Spleen (tissue), 7 donors: ENCODE measurements around the gene METTL9.

Experiments
- POLR2A ChIP-seq, 3 donors: fragments of 450-650 bp; IDR thresholded peaks; one replicate each; pipeline ENCODE4 v1.5.1; 2017; ENCODE audit warnings: antibody characterized with exemption in 3 of 3, mild to moderate bottlenecking in 1 of 3
- POLR2AphosphoS5 ChIP-seq, 3 donors: sonication (generic); formaldehyde crosslinking; IDR thresholded peaks; one replicate each; pipeline ENCODE4 v1.5.1; 2017; ENCODE audit warnings: antibody characterized with exemption in 3 of 3
- TF ChIP-seq, protein P1 (sequence below), 11 experiments: fragments of 200-600 bp in 7 of 11; fragments of 450-650 bp in 4 of 11; sonication (generic) in 4 of 11; IDR thresholded peaks in 8 of 11; conservative IDR thresholded peaks in 3 of 11; 1 replicate in 7 of 11; 2 replicates in 4 of 11; pipeline versions ENCODE4 v1.4.0 to v1.8.0; 2016 to 2021; ENCODE audit warnings: antibody characterized with exemption in 11 of 11, inconsistent platforms in 4 of 11, mild to moderate bottlenecking in 1 of 11
- donor health status: DM: no; HTN: no; CAD: no; lungs with moderate emphysema.
- donor health status: DM: no; HTN: no; CAD: no.
- donor health status: DM: no; HTN: no; CAD: no.

DNA sequence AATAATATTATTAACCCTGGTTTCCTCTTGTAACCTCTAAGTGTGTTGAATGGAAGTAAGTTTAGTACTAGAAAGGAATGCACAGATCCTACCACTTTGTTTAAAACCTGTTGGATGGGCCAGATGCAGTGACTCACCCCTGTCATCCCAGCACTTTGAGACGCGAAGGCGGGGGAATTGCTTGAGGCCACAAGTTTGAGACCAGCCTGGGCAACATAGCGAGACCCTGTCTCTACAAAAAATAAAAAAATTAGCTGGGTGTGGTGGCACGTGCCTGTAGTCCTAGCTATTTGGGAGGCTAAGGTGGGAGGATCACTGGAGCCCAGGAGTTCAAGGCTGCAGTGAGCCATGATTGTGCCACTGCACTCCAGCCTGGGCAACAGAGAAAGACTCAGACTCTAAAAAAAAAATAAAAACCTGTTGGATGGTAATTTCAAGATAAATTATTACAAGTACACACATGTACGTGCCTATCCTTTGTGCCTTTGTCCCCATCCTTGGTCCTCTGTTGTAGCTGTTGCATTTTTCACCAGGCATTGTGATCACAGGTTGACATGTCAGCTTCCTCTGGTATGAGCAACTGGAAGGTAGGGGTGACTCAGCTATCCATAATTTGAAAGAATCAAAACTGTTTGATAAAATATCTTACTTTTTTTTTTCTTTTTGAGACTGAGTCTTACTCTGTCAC lies 30.7 kb upstream of the METTL9 start:
- TF ChIP-seq, protein P1, sequence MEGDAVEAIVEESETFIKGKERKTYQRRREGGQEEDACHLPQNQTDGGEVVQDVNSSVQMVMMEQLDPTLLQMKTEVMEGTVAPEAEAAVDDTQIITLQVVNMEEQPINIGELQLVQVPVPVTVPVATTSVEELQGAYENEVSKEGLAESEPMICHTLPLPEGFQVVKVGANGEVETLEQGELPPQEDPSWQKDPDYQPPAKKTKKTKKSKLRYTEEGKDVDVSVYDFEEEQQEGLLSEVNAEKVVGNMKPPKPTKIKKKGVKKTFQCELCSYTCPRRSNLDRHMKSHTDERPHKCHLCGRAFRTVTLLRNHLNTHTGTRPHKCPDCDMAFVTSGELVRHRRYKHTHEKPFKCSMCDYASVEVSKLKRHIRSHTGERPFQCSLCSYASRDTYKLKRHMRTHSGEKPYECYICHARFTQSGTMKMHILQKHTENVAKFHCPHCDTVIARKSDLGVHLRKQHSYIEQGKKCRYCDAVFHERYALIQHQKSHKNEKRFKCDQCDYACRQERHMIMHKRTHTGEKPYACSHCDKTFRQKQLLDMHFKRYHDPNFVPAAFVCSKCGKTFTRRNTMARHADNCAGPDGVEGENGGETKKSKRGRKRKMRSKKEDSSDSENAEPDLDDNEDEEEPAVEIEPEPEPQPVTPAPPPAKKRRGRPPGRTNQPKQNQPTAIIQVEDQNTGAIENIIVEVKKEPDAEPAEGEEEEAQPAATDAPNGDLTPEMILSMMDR (IDR thresholded peaks at IDR 0.05 in 8 of 11, conservative IDR thresholded peaks at IDR 0.05 in 3 of 11), result no peak
- TF ChIP-seq POLR2AphosphoS5 (IDR thresholded peaks at IDR 0.05) (no peak), POLR2A (IDR thresholded peaks at IDR 0.05) (no peak)
